ENCODE measurements around the gene HES1.

DNA sequence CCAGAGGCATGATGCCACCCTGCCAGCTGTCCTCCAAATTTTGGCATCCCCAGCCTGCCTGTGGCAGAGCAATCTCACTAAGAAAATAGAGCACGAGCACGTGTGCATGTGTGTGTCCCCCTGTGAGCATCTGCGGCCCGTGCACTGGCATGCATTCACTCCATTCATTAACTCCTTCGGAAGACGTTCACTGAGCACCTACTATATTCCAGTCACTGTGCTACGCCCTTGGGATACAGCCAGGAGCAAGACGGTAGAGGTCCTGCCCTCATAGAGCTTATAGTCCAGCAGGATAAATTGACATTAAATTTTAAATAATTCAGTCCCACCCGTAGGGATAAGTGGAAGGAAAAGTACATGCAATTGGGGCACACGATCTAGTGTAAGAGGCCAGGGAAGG lies 40.0 kb upstream of the HES1 start:
- TF ChIP-seq EZH2 (IDR thresholded peaks at IDR 0.05) (no peak), FOXP2 (optimal IDR thresholded peaks at IDR 0.05; ENCODE audit: control extremely low read depth, extremely low read length, insufficient read depth) (no peak)

All from SK-N-MC (cell line).